ENCODE data around the gene IRF6. TPM values are rescaled to one million over a fixed set of nuclear protein-coding genes. Genes with fewer than 3 reads are reported as not detected.

The IRF6 gene
- total and polyA plus RNA-seq, 8 donors, result 15.7 to 26.5 (median 19.3) TPM

GRCh38 chr1:209769971-209770370 lies 36.0 kb downstream of the IRF6 start:
- Histone ChIP-seq H3K36me3 (no peaks in the 10 kb centered on the region), H3K27ac (peak overlapping the region; percentile 51 to 87), H3K4me3 (peak overlapping the region in 1 of 2 donors; percentile 29), H3K4me1 (peaks cover 8 to 49% of the 10 kb centered on the region in 2 donors), H3K27me3 (no peaks in the 10 kb centered on the region), H3K9me3 (no peaks in the 10 kb centered on the region)
- ATAC-seq, result no peak
- DNase-seq, result no peak
- intact Hi-C loops (cut with DNase I), result no loop called here
- TF ChIP-seq CTCF (IDR thresholded peaks at IDR 0.05), result no peak

- peak in 3 of 4 donors; percentile 61 to 79 (median 69) for DNase-seq
- Histone ChIP-seq H3K9me3 (no peaks in the 10 kb centered on the region), H3K36me3 (no peaks in the 10 kb centered on the region), H3K27me3 (no peaks in the 10 kb centered on the region), H3K4me1 (peaks cover 8 to 49% of the 10 kb centered on the region in 2 donors), H3K27ac (peak overlapping the region; percentile 51 to 87), H3K4me3 (peak overlapping the region in 1 of 2 donors; percentile 29)
- intact Hi-C loops (cut with DNase I), result no loop called here
- TF ChIP-seq CTCF (IDR thresholded peaks at IDR 0.05), result no peak
- peak; percentile 78 for ATAC-seq
Measured at GRCh38 chr1:209769171-209769904, 36.6 kb downstream of the IRF6 start.

GRCh38 chr1:209768354-209768774 lies 37.6 kb downstream of the IRF6 start:
- intact Hi-C loops (cut with DNase I), result no loop called here
- H3K36me3 ChIP-seq, result peaks cover 0 to 3% of the 10 kb centered on the region in 2 donors
- DNase-seq, result no peak
- peak; percentile 21 for ATAC-seq
- TF ChIP-seq CTCF (IDR thresholded peaks at IDR 0.05), result no peak
- H3K4me3 ChIP-seq, result peak overlapping the region in 1 of 2 donors; percentile 29
- peaks cover 8 to 49% of the 10 kb centered on the region in 2 donors for H3K4me1 ChIP-seq
- no peaks in the 10 kb centered on the region for H3K27me3 ChIP-seq
- H3K27ac ChIP-seq, result peak overlapping the region in 1 of 2 donors; percentile 87
- no peaks in the 10 kb centered on the region for H3K9me3 ChIP-seq

- Histone ChIP-seq H3K36me3 (peaks cover 0 to 9% of the 10 kb centered on the region in 2 donors), H3K4me1 (peaks cover 8 to 49% of the 10 kb centered on the region in 2 donors), H3K4me3 (no peak overlapping the region), H3K27me3 (no peaks in the 10 kb centered on the region), H3K9me3 (no peaks in the 10 kb centered on the region), H3K27ac (peak overlapping the region in 1 of 2 donors; percentile 87)
- no peak for TF ChIP-seq CTCF (IDR thresholded peaks at IDR 0.05)
- DNase-seq (no peak), ATAC-seq (peak; percentile 23)
- intact Hi-C loops (cut with DNase I), result no loop called here
Measured at GRCh38 chr1:209767706-209768105, 38.2 kb downstream of the IRF6 start.

GRCh38 chr1:209767096-209767495 lies 38.8 kb downstream of the IRF6 start:
- no peaks in the 10 kb centered on the region for H3K9me3 ChIP-seq

More at GRCh38 chr1:209767096-209767495, 38.8 kb downstream of the IRF6 start:
- no peak for DNase-seq
- H3K27ac ChIP-seq, result peak overlapping the region in 1 of 2 donors; percentile 87
- H3K36me3 ChIP-seq, result peaks cover 0 to 15% of the 10 kb centered on the region in 2 donors
- no peaks in the 10 kb centered on the region for H3K27me3 ChIP-seq
- no peak overlapping the region for H3K4me3 ChIP-seq
- no peak for TF ChIP-seq CTCF (IDR thresholded peaks at IDR 0.05)
- ATAC-seq, result no peak
- intact Hi-C loops (cut with DNase I), result no loop called here
- peaks cover 8 to 53% of the 10 kb centered on the region in 2 donors for H3K4me1 ChIP-seq

All from left lung (tissue), 10 donors.